ENCODE data around the gene COL3A1. TPM values are rescaled to one million over a fixed set of nuclear protein-coding genes. Genes with fewer than 3 reads are reported as not detected.

The COL3A1 gene
- total and polyA plus RNA-seq, 2 donors (not counting 3 experiments of a cell fraction or from before 2014, with no cell fraction given) = 2.3 to 8.7 TPM

GRCh38 chr2:189018631-189019030, 44.5 kb downstream of the COL3A1 start:
- peak; percentile 80 for FAIRE-seq
- BruUV-seq (replicated peaks) = no TSS peak
- no peak overlapping the region for H3K27ac ChIP-seq (ENCODE audit: insufficient read depth, low read depth, low read length)
- H3K9me3 ChIP-seq (replicated peaks; ENCODE audit: control insufficient read depth, insufficient read depth, low read length) = no peaks in the 10 kb centered on the region
- intact Hi-C loops (cut with micrococcal nuclease) (no loop called here), dilution Hi-C loops (cut with MboI; ENCODE audit: extremely low pct_ligation_motif_present, low sequenced_read_pairs) (no loop called here)
- H3K4me3 ChIP-seq (replicated peaks in 1 of 3; ENCODE audit: insufficient read depth in 1 of 3, low read depth in 1 of 3, low read length in 3 of 3) = no peak overlapping the region
- H2AFZ ChIP-seq (ENCODE audit: low read depth, low read length) = no peak overlapping the region
- H3K9ac ChIP-seq (replicated peaks; ENCODE audit: extremely low read depth, insufficient read depth, low read length) = no peak overlapping the region
- no peaks in the 10 kb centered on the region for H3K27me3 ChIP-seq (ENCODE audit: control insufficient read depth in 2 of 2, insufficient read depth in 2 of 2, low read length in 2 of 2)
- no peak overlapping the region for H3K4me2 ChIP-seq (ENCODE audit: insufficient read depth, low read length)
- H4K20me1 ChIP-seq (replicated peaks; ENCODE audit: control insufficient read depth, extremely low read depth, insufficient read depth, low read length) = no peaks in the 10 kb centered on the region
- H3K79me2 ChIP-seq (ENCODE audit: control insufficient read depth, insufficient read depth, low read length) = no peaks in the 10 kb centered on the region
- CTCF ChIA-PET = interaction anchor here (0.7 kb wide), 1 partner anchor 19 kb away, joined by 3 read pairs; no protein-coding TSS in a partner anchor
- TF ChIP-seq FOS (IDR thresholded peaks at IDR 0.05; ENCODE audit: borderline replicate concordance, insufficient read depth, low read length) = peak; percentile 36
- no peak for TF ChIP-seq EZH2 (IDR thresholded peaks at IDR 0.05; ENCODE audit: borderline replicate concordance, low read depth, low read length, severe bottlenecking)
- H3K4me1 ChIP-seq (ENCODE audit: control insufficient read depth, extremely low read depth, insufficient read depth, low read length) = peaks cover 6% of the 10 kb centered on the region
- H3K9me1 ChIP-seq (replicated peaks; ENCODE audit: control insufficient read depth, extremely low read depth, insufficient read depth, low read length) = no peaks in the 10 kb centered on the region
- POLR2A ChIA-PET = no interaction called here
- no peak for DNase-seq (ENCODE audit: low read depth, low spot score)
- no peaks in the 10 kb centered on the region for H3K36me3 ChIP-seq (ENCODE audit: control insufficient read depth in 2 of 2, extremely low read depth in 1 of 2, insufficient read depth in 2 of 2, low read length in 2 of 2)

- BruUV-seq (replicated peaks) = no TSS peak
- POLR2A ChIA-PET = no interaction called here
- no peaks in the 10 kb centered on the region for H3K79me2 ChIP-seq (ENCODE audit: control insufficient read depth, insufficient read depth, low read length)
- no peak overlapping the region for H2AFZ ChIP-seq (ENCODE audit: low read depth, low read length)
- dilution Hi-C loops (cut with MboI; ENCODE audit: extremely low pct_ligation_motif_present, low sequenced_read_pairs) = no loop called here
- H3K4me3 ChIP-seq (replicated peaks in 1 of 3; ENCODE audit: insufficient read depth in 1 of 3, low read depth in 1 of 3, low read length in 3 of 3) = no peak overlapping the region
- CTCF ChIA-PET = interaction anchor here (0.6 kb wide), 1 partner anchor 227 kb away, joined by 3 read pairs; no protein-coding TSS in a partner anchor
- no peak overlapping the region for H3K9ac ChIP-seq (replicated peaks; ENCODE audit: extremely low read depth, insufficient read depth, low read length)
- no peaks in the 10 kb centered on the region for H3K9me1 ChIP-seq (replicated peaks; ENCODE audit: control insufficient read depth, extremely low read depth, insufficient read depth, low read length)
- no peak overlapping the region for H3K4me2 ChIP-seq (ENCODE audit: insufficient read depth, low read length)
- H3K36me3 ChIP-seq (ENCODE audit: control insufficient read depth in 2 of 2, extremely low read depth in 1 of 2, insufficient read depth in 2 of 2, low read length in 2 of 2) = no peaks in the 10 kb centered on the region
- DNase-seq (ENCODE audit: low read depth, low spot score) = no peak
- H3K9me3 ChIP-seq (replicated peaks; ENCODE audit: control insufficient read depth, insufficient read depth, low read length) = no peaks in the 10 kb centered on the region
- H4K20me1 ChIP-seq (replicated peaks; ENCODE audit: control insufficient read depth, extremely low read depth, insufficient read depth, low read length) = no peaks in the 10 kb centered on the region
- no peak overlapping the region for H3K27ac ChIP-seq (ENCODE audit: insufficient read depth, low read depth, low read length)
- TF ChIP-seq EZH2 (IDR thresholded peaks at IDR 0.05; ENCODE audit: borderline replicate concordance, low read depth, low read length, severe bottlenecking) = no peak
- TF ChIP-seq MAX (IDR thresholded peaks at IDR 0.05; ENCODE audit: insufficient read depth, insufficient read length) = no peak
- no peak for TF ChIP-seq GATA2 (IDR thresholded peaks at IDR 0.05; ENCODE audit: insufficient read depth, insufficient read length, low read depth, low read length)
- TF ChIP-seq FOS (IDR thresholded peaks at IDR 0.05; ENCODE audit: borderline replicate concordance, insufficient read depth, low read length) = no peak
- TF ChIP-seq JUN (IDR thresholded peaks at IDR 0.05; ENCODE audit: borderline replicate concordance, insufficient read depth, insufficient read length, low read depth) = no peak
- TF ChIP-seq POLR2AphosphoS5 (IDR thresholded peaks at IDR 0.05; ENCODE audit: insufficient read depth, low read depth, low read length) = no peak
- TF ChIP-seq POLR2A (IDR thresholded peaks at IDR 0.05; ENCODE audit: low read depth, low read length) = no peak
- no peak for TF ChIP-seq MYC (IDR thresholded peaks at IDR 0.05; ENCODE audit: low read depth, low read length)
- TF ChIP-seq CTCF (IDR thresholded peaks at IDR 0.05; ENCODE audit: extremely low read depth in 1 of 2, insufficient read depth in 1 of 2, low read depth in 1 of 2, low read length in 2 of 2) = no peak
- intact Hi-C loops (cut with micrococcal nuclease) = no loop called here
- peaks cover 6% of the 10 kb centered on the region for H3K4me1 ChIP-seq (ENCODE audit: control insufficient read depth, extremely low read depth, insufficient read depth, low read length)
- H3K27me3 ChIP-seq (ENCODE audit: control insufficient read depth in 2 of 2, insufficient read depth in 2 of 2, low read length in 2 of 2) = no peaks in the 10 kb centered on the region
- no peak for FAIRE-seq
These were observed 46.0 kb downstream of the COL3A1 start for GRCh38 chr2:189020179-189020578.

Data from endothelial cell of umbilical vein (primary cell).